ENCODE results near the gene CASK.

DNA sequence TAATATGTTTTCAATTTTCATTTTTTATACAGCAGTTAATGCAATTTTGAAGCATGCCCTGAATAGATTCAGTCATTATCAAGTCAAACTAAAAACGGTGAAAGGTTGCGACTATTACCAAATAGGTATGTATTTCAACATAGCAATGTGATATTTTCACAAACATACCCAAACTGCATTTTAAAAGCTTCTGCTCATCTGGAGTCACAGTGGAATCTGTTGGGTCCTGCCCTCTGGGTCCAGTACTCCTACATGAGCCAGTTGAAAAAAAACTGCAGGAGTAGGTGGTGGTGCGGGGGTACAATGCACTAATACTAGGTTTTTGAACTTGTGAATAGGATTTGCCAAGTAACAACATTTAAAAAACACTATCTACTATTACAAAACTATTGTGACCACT lies 233.6 kb downstream of the CASK start:
- TF ChIP-seq, protein P1, sequence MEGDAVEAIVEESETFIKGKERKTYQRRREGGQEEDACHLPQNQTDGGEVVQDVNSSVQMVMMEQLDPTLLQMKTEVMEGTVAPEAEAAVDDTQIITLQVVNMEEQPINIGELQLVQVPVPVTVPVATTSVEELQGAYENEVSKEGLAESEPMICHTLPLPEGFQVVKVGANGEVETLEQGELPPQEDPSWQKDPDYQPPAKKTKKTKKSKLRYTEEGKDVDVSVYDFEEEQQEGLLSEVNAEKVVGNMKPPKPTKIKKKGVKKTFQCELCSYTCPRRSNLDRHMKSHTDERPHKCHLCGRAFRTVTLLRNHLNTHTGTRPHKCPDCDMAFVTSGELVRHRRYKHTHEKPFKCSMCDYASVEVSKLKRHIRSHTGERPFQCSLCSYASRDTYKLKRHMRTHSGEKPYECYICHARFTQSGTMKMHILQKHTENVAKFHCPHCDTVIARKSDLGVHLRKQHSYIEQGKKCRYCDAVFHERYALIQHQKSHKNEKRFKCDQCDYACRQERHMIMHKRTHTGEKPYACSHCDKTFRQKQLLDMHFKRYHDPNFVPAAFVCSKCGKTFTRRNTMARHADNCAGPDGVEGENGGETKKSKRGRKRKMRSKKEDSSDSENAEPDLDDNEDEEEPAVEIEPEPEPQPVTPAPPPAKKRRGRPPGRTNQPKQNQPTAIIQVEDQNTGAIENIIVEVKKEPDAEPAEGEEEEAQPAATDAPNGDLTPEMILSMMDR (IDR thresholded peaks at IDR 0.05; ENCODE audit: low read depth, low read length, poor library complexity, severe bottlenecking): no peak
- TF ChIP-seq EZH2phosphoT487 (IDR thresholded peaks at IDR 0.05; ENCODE audit: borderline replicate concordance, low read length): no peak
